ENCODE data around the gene FAM237B. TPM values are rescaled to one million over a fixed set of nuclear protein-coding genes. Genes with fewer than 3 reads are reported as not detected.
"Not testable (repeated sequence)": the region's sequence is repeated elsewhere in the genome, so short reads cannot be mapped to it uniquely, and the experiment has no call there.

FAM237B gene
- not detected for total RNA-seq

- Mint-ChIP-seq H3K4me1 (peaks cover 4% of the 10 kb centered on the region), H3K27me3 (peaks cover 63% of the 10 kb centered on the region), H3K36me3 (no peaks in the 10 kb centered on the region), H3K27ac (no peak within 1 kb of the TSS), H3K9me3 (no peaks in the 10 kb centered on the region), H3K4me3 (peak within 1 kb of the TSS; percentile 25)
- peak; percentile 20 for DNase-seq
These were observed at the start of gene FAM237B for GRCh38 chr7:90320801-90321494. Gene FAM237B (minus strand): TSS chr7:90321304. CDS start chr7:90319748, 1,556 bp downstream.

GRCh38 chr7:90351987-90352386, 30.9 kb upstream of the FAM237B start:
- Mint-ChIP-seq H3K4me3 (no peak overlapping the region), H3K4me1 (peaks cover 28% of the 10 kb centered on the region), H3K27me3 (no peaks in the 10 kb centered on the region), H3K27ac (no peak overlapping the region), H3K9me3 (peaks cover 14% of the 10 kb centered on the region), H3K36me3 (peaks cover 67% of the 10 kb centered on the region)
- DNase-seq = no peak

- not testable (repeated sequence) for H3K4me3 Mint-ChIP-seq, DNase-seq, H3K27ac Mint-ChIP-seq, H3K9me3 Mint-ChIP-seq, H3K27me3 Mint-ChIP-seq
- H3K4me1 Mint-ChIP-seq = peaks cover 35% of the 10 kb centered on the region
- H3K36me3 Mint-ChIP-seq = peaks cover 56% of the 10 kb centered on the region
These were observed 28.9 kb upstream of the FAM237B start for GRCh38 chr7:90350032-90350431.

- Mint-ChIP-seq H3K4me1 (peaks cover 36% of the 10 kb centered on the region), H3K27me3 (no peaks in the 10 kb centered on the region), H3K9me3 (peaks cover 6% of the 10 kb centered on the region), H3K27ac (no peak overlapping the region), H3K36me3 (peaks cover 53% of the 10 kb centered on the region), H3K4me3 (no peak overlapping the region)
- no peak for DNase-seq
These were observed 28.2 kb upstream of the FAM237B start for GRCh38 chr7:90349305-90349704.

- Mint-ChIP-seq H3K36me3 (peaks cover 42% of the 10 kb centered on the region), H3K27ac (peak overlapping the region; percentile 98)
- DNase-seq = no peak
These were observed 26.7 kb upstream of the FAM237B start for GRCh38 chr7:90347759-90348158.

GRCh38 chr7:90346336-90347125, 25.4 kb upstream of the FAM237B start, which contains the start of gene GTPBP10:
Gene GTPBP10 (plus strand): TSS chr7:90346716. CDS start chr7:90346742, 26 bp downstream.
- H3K4me1 Mint-ChIP-seq = peaks cover 24% of the 10 kb centered on the region
- peak within 1 kb of the TSS; percentile 98 for H3K27ac Mint-ChIP-seq
- H3K9me3 Mint-ChIP-seq = peaks cover 6% of the 10 kb centered on the region
- H3K36me3 Mint-ChIP-seq = peaks cover 34% of the 10 kb centered on the region
- peak; percentile 94 for DNase-seq
- peak within 1 kb of the TSS; percentile 94 for H3K4me3 Mint-ChIP-seq
- H3K27me3 Mint-ChIP-seq = no peaks in the 10 kb centered on the region

More at GRCh38 chr7:90347759-90348158, 26.7 kb upstream of the FAM237B start:
- Mint-ChIP-seq H3K4me1 (peaks cover 34% of the 10 kb centered on the region), H3K9me3 (peaks cover 6% of the 10 kb centered on the region), H3K27me3 (no peaks in the 10 kb centered on the region), H3K4me3 (peak overlapping the region; percentile 94)

- DNase-seq = no peak
- Mint-ChIP-seq H3K4me1 (peaks cover 24% of the 10 kb centered on the region), H3K4me3 (peak overlapping the region; percentile 94), H3K27me3 (no peaks in the 10 kb centered on the region), H3K27ac (peak overlapping the region; percentile 98), H3K36me3 (peaks cover 34% of the 10 kb centered on the region), H3K9me3 (peaks cover 6% of the 10 kb centered on the region)
These were observed 24.7 kb upstream of the FAM237B start for GRCh38 chr7:90345595-90346335.

GRCh38 chr7:90345016-90345415, 23.9 kb upstream of the FAM237B start:
- DNase-seq = no peak
- peaks cover 24% of the 10 kb centered on the region for H3K4me1 Mint-ChIP-seq
- peaks cover 29% of the 10 kb centered on the region for H3K36me3 Mint-ChIP-seq
- peak overlapping the region; percentile 98 for H3K27ac Mint-ChIP-seq
- peak overlapping the region; percentile 94 for H3K4me3 Mint-ChIP-seq
- H3K27me3 Mint-ChIP-seq = no peaks in the 10 kb centered on the region
- H3K9me3 Mint-ChIP-seq = peaks cover 4% of the 10 kb centered on the region

GRCh38 chr7:90337106-90337505, 16.0 kb upstream of the FAM237B start:
- Mint-ChIP-seq H3K36me3 (no peaks in the 10 kb centered on the region), H3K4me3 (no peak overlapping the region), H3K4me1 (no peaks in the 10 kb centered on the region), H3K9me3 (no peaks in the 10 kb centered on the region), H3K27ac (no peak overlapping the region), H3K27me3 (peaks cover 14% of the 10 kb centered on the region)
- DNase-seq = no peak

GRCh38 chr7:90334926-90335325, 13.8 kb upstream of the FAM237B start:
- DNase-seq, H3K36me3 Mint-ChIP-seq, H3K9me3 Mint-ChIP-seq, H3K4me1 Mint-ChIP-seq, H3K27ac Mint-ChIP-seq, H3K4me3 Mint-ChIP-seq: not testable (repeated sequence)
- H3K27me3 Mint-ChIP-seq = peaks cover 25% of the 10 kb centered on the region

GRCh38 chr7:90334193-90334843, 13.2 kb upstream of the FAM237B start:
- Mint-ChIP-seq H3K4me3 (no peak overlapping the region), H3K4me1 (no peaks in the 10 kb centered on the region), H3K36me3 (no peaks in the 10 kb centered on the region), H3K27ac (no peak overlapping the region), H3K27me3 (peaks cover 26% of the 10 kb centered on the region), H3K9me3 (no peaks in the 10 kb centered on the region)
- DNase-seq = no peak

- Mint-ChIP-seq H3K27ac (no peak overlapping the region), H3K4me1 (no peaks in the 10 kb centered on the region), H3K27me3 (peaks cover 36% of the 10 kb centered on the region), H3K36me3 (no peaks in the 10 kb centered on the region), H3K9me3 (no peaks in the 10 kb centered on the region), H3K4me3 (no peak overlapping the region)
- no peak for DNase-seq
These were observed 5.4 kb upstream of the FAM237B start for GRCh38 chr7:90326500-90326899.

- peaks cover 54% of the 10 kb centered on the region for H3K27me3 Mint-ChIP-seq
- no peak overlapping the region for H3K4me3 Mint-ChIP-seq
- H3K27ac Mint-ChIP-seq = no peak overlapping the region
- peaks cover 4% of the 10 kb centered on the region for H3K4me1 Mint-ChIP-seq
- H3K36me3 Mint-ChIP-seq = no peaks in the 10 kb centered on the region
- no peak for DNase-seq
- H3K9me3 Mint-ChIP-seq = no peaks in the 10 kb centered on the region
These were observed 1.7 kb upstream of the FAM237B start for GRCh38 chr7:90322837-90323236.

- H3K4me1 Mint-ChIP-seq = peaks cover 4% of the 10 kb centered on the region
- H3K27me3 Mint-ChIP-seq = peaks cover 64% of the 10 kb centered on the region
- DNase-seq = no peak
- H3K9me3 Mint-ChIP-seq = no peaks in the 10 kb centered on the region
- peak overlapping the region; percentile 25 for H3K4me3 Mint-ChIP-seq
- H3K36me3 Mint-ChIP-seq = no peaks in the 10 kb centered on the region
- H3K27ac Mint-ChIP-seq = no peak overlapping the region
These were observed 695 bp downstream of the FAM237B start for GRCh38 chr7:90320418-90320800.

Data from activated naive CD8-positive, alpha-beta T cell treated with anti-CD3 and anti-CD28 coated beads for 36 hours (primary cell).